Measurements from ENCODE around the gene CHCHD10. TPM values are rescaled to one million over a fixed set of nuclear protein-coding genes. Genes with fewer than 3 reads are reported as not detected.

The CHCHD10 gene
- polyA plus RNA-seq, 4 donors, result 79.3 to 96.3 (median 83.1) TPM

Other genes with a start within 250 kb of the CHCHD10 start
- gene IGLL1, start 187.7 kb downstream of the CHCHD10 start, polyA plus RNA-seq (ENCODE audit: insufficient read length in 4 of 4), result 1 to 10 TPM in 1 of 4 donors, under 1 TPM in 3; 0.49 to 1.6 (median 0.74) TPM
- gene DRICH1, start 135.7 kb downstream of the CHCHD10 start, polyA plus RNA-seq (ENCODE audit: insufficient read length in 4 of 4), result 1 to 10 TPM; 1.1 to 2.8 (median 2.3) TPM
- 1 to 10 TPM; 1.8 to 3.1 (median 2.1) TPM for gene RGL4, start 77.0 kb downstream of the CHCHD10 start, polyA plus RNA-seq (ENCODE audit: insufficient read length in 4 of 4)
- 1 to 10 TPM; 5.0 to 5.8 (median 5.5) TPM for gene ZNF70, start 16.9 kb downstream of the CHCHD10 start, polyA plus RNA-seq (ENCODE audit: insufficient read length in 4 of 4)
- gene VPREB3, start 13.5 kb downstream of the CHCHD10 start, polyA plus RNA-seq (ENCODE audit: insufficient read length in 4 of 4), result 1 to 10 TPM in 1 of 4 donors, under 1 TPM in 3; 0.69 to 1.3 (median 0.78) TPM
- gene C22orf15, start 5.0 kb downstream of the CHCHD10 start, polyA plus RNA-seq (ENCODE audit: insufficient read length in 4 of 4), result 1 to 10 TPM; 2.3 to 3.5 (median 2.5) TPM
- gene MMP11, start 4.9 kb upstream of the CHCHD10 start, polyA plus RNA-seq (ENCODE audit: insufficient read length in 4 of 4), result 10 to 100 TPM; 12.1 to 25.4 (median 19.8) TPM
- gene SMARCB1, start 19.0 kb upstream of the CHCHD10 start, polyA plus RNA-seq (ENCODE audit: insufficient read length in 4 of 4), result 100 to 1,000 TPM; 193 to 206 (median 194) TPM
- 1 to 10 TPM; 3.6 to 6.1 (median 4.7) TPM for gene DERL3, start 71.0 kb upstream of the CHCHD10 start, polyA plus RNA-seq (ENCODE audit: insufficient read length in 4 of 4)
- 10 to 100 TPM; 24.9 to 32.9 (median 27.7) TPM for gene SLC2A11, start 89.9 kb upstream of the CHCHD10 start, polyA plus RNA-seq (ENCODE audit: insufficient read length in 4 of 4)
- gene MIF, start 126.4 kb upstream of the CHCHD10 start, polyA plus RNA-seq (ENCODE audit: insufficient read length in 4 of 4), result 100 to 1,000 TPM; 174 to 366 (median 191) TPM
- gene GSTT2B, start 193.2 kb upstream of the CHCHD10 start, polyA plus RNA-seq (ENCODE audit: insufficient read length in 4 of 4), result 10 to 100 TPM in 2 of 4 donors, 1 to 10 TPM in 2; 4.5 to 22.4 (median 12.6) TPM
- 1 to 10 TPM; 6.3 to 7.9 (median 6.9) TPM for gene DDTL, start 198.9 kb upstream of the CHCHD10 start, polyA plus RNA-seq (ENCODE audit: insufficient read length in 4 of 4)
- gene DDT, start 206.5 kb upstream of the CHCHD10 start, polyA plus RNA-seq (ENCODE audit: insufficient read length in 4 of 4), result 10 to 100 TPM; 59.3 to 95.8 (median 66.4) TPM
- gene GSTT2, start 212.2 kb upstream of the CHCHD10 start, polyA plus RNA-seq (ENCODE audit: insufficient read length in 4 of 4), result 1 to 10 TPM in 2 of 4 donors, under 1 TPM in 2; 0.61 to 2.6 (median 1.3) TPM
- gene GSTT4, start 237.5 kb upstream of the CHCHD10 start, polyA plus RNA-seq (ENCODE audit: insufficient read length in 4 of 4), result under 1 TPM in 1 of 4 donors, not detected in 3; 0.04 TPM
- gene CABIN1, start 243.3 kb upstream of the CHCHD10 start, polyA plus RNA-seq (ENCODE audit: insufficient read length in 4 of 4), result 10 to 100 TPM; 42.2 to 53.3 (median 51.1) TPM

Measured in right renal pelvis (tissue), 4 donors.